ENCODE measurements around the gene MPIG6B.

The MPIG6B gene

GRCh38 chr6:31749301-31750036, 26.3 kb downstream of the MPIG6B start:
- DNase-seq (ENCODE audit: extremely low read depth, low read depth), result no peak
- TF ChIP-seq, protein P1, sequence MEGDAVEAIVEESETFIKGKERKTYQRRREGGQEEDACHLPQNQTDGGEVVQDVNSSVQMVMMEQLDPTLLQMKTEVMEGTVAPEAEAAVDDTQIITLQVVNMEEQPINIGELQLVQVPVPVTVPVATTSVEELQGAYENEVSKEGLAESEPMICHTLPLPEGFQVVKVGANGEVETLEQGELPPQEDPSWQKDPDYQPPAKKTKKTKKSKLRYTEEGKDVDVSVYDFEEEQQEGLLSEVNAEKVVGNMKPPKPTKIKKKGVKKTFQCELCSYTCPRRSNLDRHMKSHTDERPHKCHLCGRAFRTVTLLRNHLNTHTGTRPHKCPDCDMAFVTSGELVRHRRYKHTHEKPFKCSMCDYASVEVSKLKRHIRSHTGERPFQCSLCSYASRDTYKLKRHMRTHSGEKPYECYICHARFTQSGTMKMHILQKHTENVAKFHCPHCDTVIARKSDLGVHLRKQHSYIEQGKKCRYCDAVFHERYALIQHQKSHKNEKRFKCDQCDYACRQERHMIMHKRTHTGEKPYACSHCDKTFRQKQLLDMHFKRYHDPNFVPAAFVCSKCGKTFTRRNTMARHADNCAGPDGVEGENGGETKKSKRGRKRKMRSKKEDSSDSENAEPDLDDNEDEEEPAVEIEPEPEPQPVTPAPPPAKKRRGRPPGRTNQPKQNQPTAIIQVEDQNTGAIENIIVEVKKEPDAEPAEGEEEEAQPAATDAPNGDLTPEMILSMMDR (IDR thresholded peaks at IDR 0.05; ENCODE audit: low read depth, low read length, missing control alignments), result no peak
- no peak overlapping the region for H3K4me3 ChIP-seq (replicated peaks; ENCODE audit: low read depth, low read length)

DNA sequence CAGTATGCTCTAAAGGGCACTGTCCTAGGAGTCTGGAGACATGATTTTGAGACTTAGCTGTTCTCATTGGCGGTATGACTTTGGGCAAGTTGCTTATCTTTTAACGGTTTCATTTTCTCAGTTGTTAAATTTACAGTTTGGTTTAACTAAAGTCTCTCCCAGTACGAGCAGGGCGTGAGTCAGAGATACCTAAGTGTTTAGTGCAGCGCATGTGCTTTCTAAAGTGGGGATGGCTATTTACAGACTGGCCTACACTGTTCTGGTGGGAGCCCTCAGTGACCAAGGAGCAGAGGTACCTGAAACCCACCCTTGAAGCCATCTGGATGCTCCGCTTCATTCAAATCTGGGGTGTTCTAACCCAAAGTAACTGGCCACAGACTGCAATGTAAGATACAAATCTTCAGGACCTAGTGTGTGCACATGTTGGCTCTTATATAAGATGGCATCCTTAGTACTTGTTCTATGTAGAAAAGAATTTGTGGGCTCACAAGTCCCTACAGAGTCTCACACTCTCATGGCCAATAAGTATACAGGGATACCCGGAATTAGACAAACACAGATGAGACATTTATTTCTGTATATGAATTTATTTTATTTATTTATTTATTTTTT, 27.3 kb downstream of the MPIG6B start:
- TF ChIP-seq, protein P1 (IDR thresholded peaks at IDR 0.05; ENCODE audit: low read depth, low read length, missing control alignments), result no peak
- H3K4me3 ChIP-seq (replicated peaks; ENCODE audit: low read depth, low read length), result no peak overlapping the region
- DNase-seq (ENCODE audit: extremely low read depth, low read depth), result no peak

- TF ChIP-seq, protein P1 (IDR thresholded peaks at IDR 0.05; ENCODE audit: low read depth, low read length, missing control alignments), result no peak
- H3K4me3 ChIP-seq (replicated peaks; ENCODE audit: low read depth, low read length), result no peak overlapping the region
- no peak for DNase-seq (ENCODE audit: extremely low read depth, low read depth)
Measured at GRCh38 chr6:31752739-31753319, 29.7 kb downstream of the MPIG6B start.

DNA sequence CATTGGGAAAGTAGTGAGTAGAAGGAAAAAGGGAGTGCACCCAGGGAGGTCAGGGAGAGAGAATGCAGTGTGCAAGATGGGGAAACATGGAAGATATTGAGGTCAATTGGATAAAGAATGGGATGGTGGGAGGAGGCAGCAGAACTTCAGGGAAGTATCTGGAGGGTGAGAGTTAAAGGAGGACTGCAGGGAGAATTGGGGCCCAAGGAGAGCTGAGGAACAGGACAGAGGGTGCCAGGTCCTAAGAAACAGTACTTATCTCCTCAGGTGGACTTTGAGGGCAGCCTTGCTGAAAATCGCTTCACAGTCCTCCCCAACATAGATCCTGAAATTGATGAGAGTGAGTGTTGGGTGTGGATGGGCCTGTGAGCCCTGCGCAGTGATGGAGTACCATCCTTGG, 35.1 kb downstream of the MPIG6B start:
- no peak for DNase-seq (ENCODE audit: extremely low read depth, low read depth)
- TF ChIP-seq, protein P1 (IDR thresholded peaks at IDR 0.05; ENCODE audit: low read depth, low read length, missing control alignments), result no peak
- no peak overlapping the region for H3K4me3 ChIP-seq (replicated peaks; ENCODE audit: low read depth, low read length)

- no peak overlapping the region for H3K4me3 ChIP-seq (replicated peaks; ENCODE audit: low read depth, low read length)
- TF ChIP-seq, protein P1 (IDR thresholded peaks at IDR 0.05; ENCODE audit: low read depth, low read length, missing control alignments), result no peak
Measured at GRCh38 chr6:31760790-31761189, 37.6 kb downstream of the MPIG6B start.

DNA sequence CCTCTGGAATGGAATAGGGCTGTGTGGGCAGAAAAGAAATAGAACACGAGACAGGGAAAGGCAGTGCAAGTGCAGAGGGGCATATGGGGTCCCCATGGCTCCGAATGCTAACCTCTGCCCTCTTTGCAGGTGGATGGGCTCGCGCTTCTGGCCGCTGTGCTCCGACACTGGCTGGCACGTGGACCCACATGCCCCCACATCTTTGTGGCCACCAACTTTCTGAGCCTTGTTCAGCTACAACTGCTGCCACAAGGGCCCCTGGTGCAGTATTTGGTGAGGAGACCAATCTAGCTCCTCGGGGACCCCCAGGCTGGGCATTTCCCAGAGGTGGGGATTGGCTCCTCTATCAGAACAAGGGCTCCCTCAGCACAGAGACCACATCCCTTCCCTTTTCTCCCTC, 38.2 kb downstream of the MPIG6B start:
- TF ChIP-seq, protein P1 (IDR thresholded peaks at IDR 0.05; ENCODE audit: low read depth, low read length, missing control alignments), result no peak
- no peak overlapping the region for H3K4me3 ChIP-seq (replicated peaks; ENCODE audit: low read depth, low read length)
- no peak for DNase-seq (ENCODE audit: extremely low read depth, low read depth)

More at GRCh38 chr6:31760790-31761189, 37.6 kb downstream of the MPIG6B start:
- no peak for DNase-seq (ENCODE audit: extremely low read depth, low read depth)

Measured in HFF-Myc (cell line).